ENCODE results near the gene CNTNAP2. TPM values are rescaled to one million over a fixed set of nuclear protein-coding genes. Genes with fewer than 3 reads are reported as not detected.

Gene CNTNAP2
- total RNA-seq, 2 donors from 2014 or later, result 171 to 228 TPM

DNA sequence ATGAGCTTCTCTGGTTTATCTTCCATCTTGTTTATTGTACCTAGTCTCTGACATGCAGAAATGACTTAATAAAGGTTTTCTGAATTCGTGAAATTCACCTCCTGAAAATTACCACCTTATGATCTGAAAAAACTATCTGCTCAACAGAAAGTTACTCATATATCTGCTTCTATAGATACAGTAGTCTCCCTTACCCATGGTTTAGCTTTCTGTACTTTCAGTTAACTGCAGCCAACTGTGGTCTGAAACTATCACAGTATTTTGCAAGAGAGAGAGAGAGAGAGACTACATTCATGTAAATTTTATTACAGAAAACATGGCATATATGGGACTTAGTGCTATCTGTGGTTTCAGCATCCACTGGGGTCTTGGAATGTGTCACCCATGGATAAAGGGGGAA is 1564.9 kb downstream of the CNTNAP2 start:
- TF ChIP-seq, protein P1, sequence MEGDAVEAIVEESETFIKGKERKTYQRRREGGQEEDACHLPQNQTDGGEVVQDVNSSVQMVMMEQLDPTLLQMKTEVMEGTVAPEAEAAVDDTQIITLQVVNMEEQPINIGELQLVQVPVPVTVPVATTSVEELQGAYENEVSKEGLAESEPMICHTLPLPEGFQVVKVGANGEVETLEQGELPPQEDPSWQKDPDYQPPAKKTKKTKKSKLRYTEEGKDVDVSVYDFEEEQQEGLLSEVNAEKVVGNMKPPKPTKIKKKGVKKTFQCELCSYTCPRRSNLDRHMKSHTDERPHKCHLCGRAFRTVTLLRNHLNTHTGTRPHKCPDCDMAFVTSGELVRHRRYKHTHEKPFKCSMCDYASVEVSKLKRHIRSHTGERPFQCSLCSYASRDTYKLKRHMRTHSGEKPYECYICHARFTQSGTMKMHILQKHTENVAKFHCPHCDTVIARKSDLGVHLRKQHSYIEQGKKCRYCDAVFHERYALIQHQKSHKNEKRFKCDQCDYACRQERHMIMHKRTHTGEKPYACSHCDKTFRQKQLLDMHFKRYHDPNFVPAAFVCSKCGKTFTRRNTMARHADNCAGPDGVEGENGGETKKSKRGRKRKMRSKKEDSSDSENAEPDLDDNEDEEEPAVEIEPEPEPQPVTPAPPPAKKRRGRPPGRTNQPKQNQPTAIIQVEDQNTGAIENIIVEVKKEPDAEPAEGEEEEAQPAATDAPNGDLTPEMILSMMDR (conservative IDR thresholded peaks at IDR 0.05), result no peak
- 77% methylated on average over 1 of the region's 1 CpG; no CpG with 5 or more reads in 1 of the 2 experiments for WGBS, 2 experiments (ENCODE audit: insufficient coverage in 1 of 2, insufficient read length in 1 of 2)
- H3K4me3 ChIP-seq (ENCODE audit: low read length), result no peak overlapping the region

DNA sequence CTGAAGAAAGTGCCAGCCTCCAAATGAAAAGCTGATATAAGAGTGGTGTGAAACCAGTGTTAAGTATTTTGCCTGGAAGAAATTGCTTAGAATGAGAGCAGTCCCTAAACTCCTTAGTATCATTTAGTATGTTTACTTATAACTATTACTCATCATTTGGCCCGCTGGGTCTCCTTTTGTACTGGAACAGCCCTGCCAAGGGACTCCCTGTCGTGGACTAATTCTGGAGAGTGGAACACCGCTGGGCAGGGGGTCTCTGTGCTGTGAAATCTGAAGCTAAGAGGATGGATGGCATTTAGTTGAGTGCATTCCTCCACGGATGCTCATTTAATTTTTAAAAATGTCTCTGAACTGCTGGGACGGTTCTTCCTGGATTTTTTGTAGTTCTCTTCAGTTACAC is 1584.1 kb downstream of the CNTNAP2 start:
- peaks cover 7% of the 10 kb centered on the region for H3K4me1 Mint-ChIP-seq
- H3K4me3 Mint-ChIP-seq, result no peak overlapping the region
- H3K9me3 ChIP-seq (ENCODE audit: control insufficient read depth, low read length), result no peaks in the 10 kb centered on the region
- H3K27me3 Mint-ChIP-seq (ENCODE audit: insufficient read depth), result no peaks in the 10 kb centered on the region
- H3K36me3 ChIP-seq (ENCODE audit: control insufficient read depth, insufficient read depth, low read length), result no peaks in the 10 kb centered on the region
- TF ChIP-seq, protein P1 (conservative IDR thresholded peaks at IDR 0.05), result no peak
- DNase-seq, result no peak
- H3K27ac Mint-ChIP-seq, result no peak overlapping the region
- WGBS, 2 experiments (ENCODE audit: insufficient coverage in 1 of 2, insufficient read length in 1 of 2), result 20 to 70% methylated on average over 1 to 5 of the region's 5 CpGs
- no peaks in the 10 kb centered on the region for H3K36me3 Mint-ChIP-seq (ENCODE audit: low read depth)
- no peaks in the 10 kb centered on the region for H3K27me3 ChIP-seq (ENCODE audit: control insufficient read depth, insufficient read depth, low read length, poor library complexity, severe bottlenecking)
- H3K27ac ChIP-seq (ENCODE audit: low read depth, low read length), result no peak overlapping the region
- H3K9me3 Mint-ChIP-seq, result peaks cover 12% of the 10 kb centered on the region
- no peak overlapping the region for H3K4me3 ChIP-seq (ENCODE audit: low read length)
- no peak overlapping the region for H3K9ac ChIP-seq (ENCODE audit: extremely low read depth, low read length, poor library complexity, severe bottlenecking)
- H3K4me1 ChIP-seq (ENCODE audit: control insufficient read depth, insufficient read depth, low read length), result no peaks in the 10 kb centered on the region

More for the DNA sequence above, 1564.9 kb downstream of the CNTNAP2 start:
- H3K27me3 ChIP-seq (ENCODE audit: control insufficient read depth, insufficient read depth, low read length, poor library complexity, severe bottlenecking), result no peaks in the 10 kb centered on the region
- peaks cover 15% of the 10 kb centered on the region for H3K4me1 Mint-ChIP-seq
- no peaks in the 10 kb centered on the region for H3K4me1 ChIP-seq (ENCODE audit: control insufficient read depth, insufficient read depth, low read length)
- no peak for DNase-seq
- no peaks in the 10 kb centered on the region for H3K36me3 Mint-ChIP-seq (ENCODE audit: low read depth)
- no peak overlapping the region for H3K9ac ChIP-seq (ENCODE audit: extremely low read depth, low read length, poor library complexity, severe bottlenecking)
- H3K27ac ChIP-seq (ENCODE audit: low read depth, low read length), result no peak overlapping the region
- H3K27ac Mint-ChIP-seq, result no peak overlapping the region
- no peaks in the 10 kb centered on the region for H3K9me3 Mint-ChIP-seq
- no peaks in the 10 kb centered on the region for H3K27me3 Mint-ChIP-seq (ENCODE audit: insufficient read depth)
- no peaks in the 10 kb centered on the region for H3K36me3 ChIP-seq (ENCODE audit: control insufficient read depth, insufficient read depth, low read length)
- no peaks in the 10 kb centered on the region for H3K9me3 ChIP-seq (ENCODE audit: control insufficient read depth, low read length)
- H3K4me3 Mint-ChIP-seq, result no peak overlapping the region

DNA sequence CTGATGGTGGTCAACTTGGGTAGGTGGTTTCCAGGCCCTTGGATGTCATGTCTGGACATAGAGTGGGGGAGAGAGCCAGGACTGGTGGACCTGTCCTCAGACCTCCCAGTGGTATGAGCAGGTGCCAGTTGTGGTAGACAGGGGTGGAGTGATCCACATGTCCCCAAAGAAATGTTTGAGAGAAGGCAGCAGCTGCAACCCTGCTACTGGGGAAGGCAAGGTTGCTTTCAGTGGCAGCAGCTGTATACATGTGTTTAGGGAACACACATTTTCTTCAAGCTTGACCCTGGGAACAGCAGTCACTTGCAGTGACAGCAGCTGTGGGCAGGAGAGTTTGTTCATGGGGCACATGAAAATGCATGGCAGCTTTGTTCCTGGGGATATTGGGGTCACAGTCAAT is 1591.3 kb downstream of the CNTNAP2 start:
- H3K4me3 Mint-ChIP-seq, result no peak overlapping the region
- no peak overlapping the region for H3K9ac ChIP-seq (ENCODE audit: extremely low read depth, low read length, poor library complexity, severe bottlenecking)
- no peaks in the 10 kb centered on the region for H3K9me3 ChIP-seq (ENCODE audit: control insufficient read depth, low read length)
- no peak for DNase-seq
- H3K4me3 ChIP-seq (ENCODE audit: low read length), result no peak overlapping the region
- no peaks in the 10 kb centered on the region for H3K36me3 ChIP-seq (ENCODE audit: control insufficient read depth, insufficient read depth, low read length)
- peaks cover 1% of the 10 kb centered on the region for H3K4me1 Mint-ChIP-seq
- H3K4me1 ChIP-seq (ENCODE audit: control insufficient read depth, insufficient read depth, low read length), result no peaks in the 10 kb centered on the region
- no peaks in the 10 kb centered on the region for H3K27me3 ChIP-seq (ENCODE audit: control insufficient read depth, insufficient read depth, low read length, poor library complexity, severe bottlenecking)
- no peaks in the 10 kb centered on the region for H3K36me3 Mint-ChIP-seq (ENCODE audit: low read depth)
- TF ChIP-seq, protein P1 (conservative IDR thresholded peaks at IDR 0.05), result no peak
- no peak overlapping the region for H3K27ac Mint-ChIP-seq
- H3K27me3 Mint-ChIP-seq (ENCODE audit: insufficient read depth), result no peaks in the 10 kb centered on the region
- H3K9me3 Mint-ChIP-seq, result peaks cover 6% of the 10 kb centered on the region
- no peak overlapping the region for H3K27ac ChIP-seq (ENCODE audit: low read depth, low read length)
